ENCODE measurements around the gene WNT4. TPM values are rescaled to one million over a fixed set of nuclear protein-coding genes. Genes with fewer than 3 reads are reported as not detected.

WNT4 gene
- total and polyA plus RNA-seq, 10 of the 15 experiments (the other 5 are each of a cell fraction or from before 2014, with no cell fraction given) = 0.01 TPM; not detected in 9

DNA sequence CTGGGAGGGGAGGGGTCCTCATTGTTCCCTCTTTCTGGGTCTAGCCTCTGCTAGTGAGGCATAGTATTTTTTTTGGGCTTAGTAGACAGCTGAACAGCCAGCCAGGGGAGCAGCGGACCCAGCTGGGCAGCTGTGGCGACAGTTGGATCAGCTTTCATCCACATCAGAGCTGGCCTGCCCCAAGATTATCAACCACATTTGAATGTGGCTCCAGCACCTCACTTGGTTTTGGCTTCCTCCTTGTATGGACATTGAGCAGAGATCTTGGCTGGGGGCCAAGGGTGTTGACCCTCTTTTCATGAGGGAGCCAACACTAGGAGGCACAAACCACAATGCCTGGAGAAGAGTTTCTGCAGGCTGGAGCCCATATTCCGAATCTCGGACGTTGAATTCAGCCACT is 25.0 kb downstream of the WNT4 start:
- peaks cover 12% of the 10 kb centered on the region for H4K20me1 ChIP-seq (ENCODE audit: control insufficient read depth, insufficient read depth)
- WGBS (ENCODE audit: insufficient coverage, insufficient replicate concordance, low lambda C conversion rate, missing lambda C conversion rate) = 91% methylated on average over 5 of the region's 5 CpGs
- ATAC-seq = no peak
- no peaks in the 10 kb centered on the region for H3K27me3 ChIP-seq (replicated peaks in 1 of 2; ENCODE audit: control insufficient read depth in 2 of 2, insufficient read depth in 2 of 2, low read length in 1 of 2)
- no peak overlapping the region for H3K9ac ChIP-seq (ENCODE audit: control insufficient read depth, insufficient read depth, low read length)
- H3K4me1 ChIP-seq (ENCODE audit: control insufficient read depth, insufficient read depth, low read length) = peaks cover 52% of the 10 kb centered on the region
- H3K27ac ChIP-seq (ENCODE audit: control insufficient read depth, insufficient read depth) = peak overlapping the region; percentile 40
- intact Hi-C loops (cut with micrococcal nuclease; ENCODE audit: unreplicated experiment) = no loop called here
- H3K4me3 ChIP-seq = no peak overlapping the region
- peaks cover 6 to 11% of the 10 kb centered on the region in 2 experiments; a peak in 3 of 4 replicates for H3K36me3 ChIP-seq (ENCODE audit: control insufficient read depth in 2 of 2, insufficient read depth in 2 of 2, low read length in 1 of 2)
- ChIA-PET SMC1A (ENCODE audit: uncharacterized antibody, unreplicated experiment) (interaction anchor here (1.1 kb wide), 2 partner anchors 12 to 17 kb away, joined by 3 read pairs; no protein-coding TSS in a partner anchor), POLR2A (interaction anchor here (0.8 kb wide), 1 partner anchor 95 kb away, joined by 3 read pairs; no protein-coding TSS in a partner anchor), RAD21 (ENCODE audit: unreplicated experiment) (no interaction called here), CTCF (interaction anchor here (1.0 to 1.3 kb wide), 3 partner anchors 10 to 13 kb away, joined by 3 read pairs; no protein-coding TSS in a partner anchor)
- FAIRE-seq = no peak
- H3K79me2 ChIP-seq (ENCODE audit: control insufficient read depth, insufficient read depth, low read length) = no peaks in the 10 kb centered on the region
- in situ Hi-C loops (cut with MboI) = no loop called here
- H2AFZ ChIP-seq (ENCODE audit: control insufficient read depth, low read depth, low read length) = no peak overlapping the region
- 0 out of 2 replicates have a peak overlapping the region, but pooled peaks have one; percentile 0 for H3K4me2 ChIP-seq (ENCODE audit: control insufficient read depth, insufficient read depth)
- DNase-seq (ENCODE audit: low read depth, low spot score) = no peak
- no peaks in the 10 kb centered on the region for H3K9me3 ChIP-seq (replicated peaks; ENCODE audit: control insufficient read depth, insufficient read depth, low read length)
- BruUV-seq (replicated peaks) = no TSS peak
- no peak for TF ChIP-seq PML (IDR thresholded peaks at IDR 0.05; ENCODE audit: low read length)
- TF ChIP-seq FOXK2 (IDR thresholded peaks at IDR 0.05) = no peak
- no peak for TF ChIP-seq RUNX3 (IDR thresholded peaks at IDR 0.05; ENCODE audit: low read length)
- TF ChIP-seq, protein P1, sequence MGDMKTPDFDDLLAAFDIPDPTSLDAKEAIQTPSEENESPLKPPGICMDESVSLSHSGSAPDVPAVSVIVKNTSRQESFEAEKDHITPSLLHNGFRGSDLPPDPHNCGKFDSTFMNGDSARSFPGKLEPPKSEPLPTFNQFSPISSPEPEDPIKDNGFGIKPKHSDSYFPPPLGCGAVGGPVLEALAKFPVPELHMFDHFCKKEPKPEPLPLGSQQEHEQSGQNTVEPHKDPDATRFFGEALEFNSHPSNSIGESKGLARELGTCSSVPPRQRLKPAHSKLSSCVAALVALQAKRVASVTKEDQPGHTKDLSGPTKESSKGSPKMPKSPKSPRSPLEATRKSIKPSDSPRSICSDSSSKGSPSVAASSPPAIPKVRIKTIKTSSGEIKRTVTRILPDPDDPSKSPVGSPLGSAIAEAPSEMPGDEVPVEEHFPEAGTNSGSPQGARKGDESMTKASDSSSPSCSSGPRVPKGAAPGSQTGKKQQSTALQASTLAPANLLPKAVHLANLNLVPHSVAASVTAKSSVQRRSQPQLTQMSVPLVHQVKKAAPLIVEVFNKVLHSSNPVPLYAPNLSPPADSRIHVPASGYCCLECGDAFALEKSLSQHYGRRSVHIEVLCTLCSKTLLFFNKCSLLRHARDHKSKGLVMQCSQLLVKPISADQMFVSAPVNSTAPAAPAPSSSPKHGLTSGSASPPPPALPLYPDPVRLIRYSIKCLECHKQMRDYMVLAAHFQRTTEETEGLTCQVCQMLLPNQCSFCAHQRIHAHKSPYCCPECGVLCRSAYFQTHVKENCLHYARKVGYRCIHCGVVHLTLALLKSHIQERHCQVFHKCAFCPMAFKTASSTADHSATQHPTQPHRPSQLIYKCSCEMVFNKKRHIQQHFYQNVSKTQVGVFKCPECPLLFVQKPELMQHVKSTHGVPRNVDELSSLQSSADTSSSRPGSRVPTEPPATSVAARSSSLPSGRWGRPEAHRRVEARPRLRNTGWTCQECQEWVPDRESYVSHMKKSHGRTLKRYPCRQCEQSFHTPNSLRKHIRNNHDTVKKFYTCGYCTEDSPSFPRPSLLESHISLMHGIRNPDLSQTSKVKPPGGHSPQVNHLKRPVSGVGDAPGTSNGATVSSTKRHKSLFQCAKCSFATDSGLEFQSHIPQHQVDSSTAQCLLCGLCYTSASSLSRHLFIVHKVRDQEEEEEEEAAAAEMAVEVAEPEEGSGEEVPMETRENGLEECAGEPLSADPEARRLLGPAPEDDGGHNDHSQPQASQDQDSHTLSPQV (IDR thresholded peaks at IDR 0.05) = no peak
- TF ChIP-seq IRF4 (IDR thresholded peaks at IDR 0.05; ENCODE audit: low read depth, low read length) = no peak
- no peak for TF ChIP-seq RAD21 (IDR thresholded peaks at IDR 0.05; ENCODE audit: insufficient read depth, low read depth, low read length)
- TF ChIP-seq TAF1 (IDR thresholded peaks at IDR 0.05; ENCODE audit: borderline replicate concordance, low read depth, low read length) = no peak
- no peak for TF ChIP-seq SREBF2 (IDR thresholded peaks at IDR 0.05; ENCODE audit: low read length)
- TF ChIP-seq, protein P2, sequence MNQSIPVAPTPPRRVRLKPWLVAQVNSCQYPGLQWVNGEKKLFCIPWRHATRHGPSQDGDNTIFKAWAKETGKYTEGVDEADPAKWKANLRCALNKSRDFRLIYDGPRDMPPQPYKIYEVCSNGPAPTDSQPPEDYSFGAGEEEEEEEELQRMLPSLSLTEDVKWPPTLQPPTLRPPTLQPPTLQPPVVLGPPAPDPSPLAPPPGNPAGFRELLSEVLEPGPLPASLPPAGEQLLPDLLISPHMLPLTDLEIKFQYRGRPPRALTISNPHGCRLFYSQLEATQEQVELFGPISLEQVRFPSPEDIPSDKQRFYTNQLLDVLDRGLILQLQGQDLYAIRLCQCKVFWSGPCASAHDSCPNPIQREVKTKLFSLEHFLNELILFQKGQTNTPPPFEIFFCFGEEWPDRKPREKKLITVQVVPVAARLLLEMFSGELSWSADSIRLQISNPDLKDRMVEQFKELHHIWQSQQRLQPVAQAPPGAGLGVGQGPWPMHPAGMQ (IDR thresholded peaks at IDR 0.05; ENCODE audit: borderline replicate concordance) = no peak
- TF ChIP-seq, protein P3, sequence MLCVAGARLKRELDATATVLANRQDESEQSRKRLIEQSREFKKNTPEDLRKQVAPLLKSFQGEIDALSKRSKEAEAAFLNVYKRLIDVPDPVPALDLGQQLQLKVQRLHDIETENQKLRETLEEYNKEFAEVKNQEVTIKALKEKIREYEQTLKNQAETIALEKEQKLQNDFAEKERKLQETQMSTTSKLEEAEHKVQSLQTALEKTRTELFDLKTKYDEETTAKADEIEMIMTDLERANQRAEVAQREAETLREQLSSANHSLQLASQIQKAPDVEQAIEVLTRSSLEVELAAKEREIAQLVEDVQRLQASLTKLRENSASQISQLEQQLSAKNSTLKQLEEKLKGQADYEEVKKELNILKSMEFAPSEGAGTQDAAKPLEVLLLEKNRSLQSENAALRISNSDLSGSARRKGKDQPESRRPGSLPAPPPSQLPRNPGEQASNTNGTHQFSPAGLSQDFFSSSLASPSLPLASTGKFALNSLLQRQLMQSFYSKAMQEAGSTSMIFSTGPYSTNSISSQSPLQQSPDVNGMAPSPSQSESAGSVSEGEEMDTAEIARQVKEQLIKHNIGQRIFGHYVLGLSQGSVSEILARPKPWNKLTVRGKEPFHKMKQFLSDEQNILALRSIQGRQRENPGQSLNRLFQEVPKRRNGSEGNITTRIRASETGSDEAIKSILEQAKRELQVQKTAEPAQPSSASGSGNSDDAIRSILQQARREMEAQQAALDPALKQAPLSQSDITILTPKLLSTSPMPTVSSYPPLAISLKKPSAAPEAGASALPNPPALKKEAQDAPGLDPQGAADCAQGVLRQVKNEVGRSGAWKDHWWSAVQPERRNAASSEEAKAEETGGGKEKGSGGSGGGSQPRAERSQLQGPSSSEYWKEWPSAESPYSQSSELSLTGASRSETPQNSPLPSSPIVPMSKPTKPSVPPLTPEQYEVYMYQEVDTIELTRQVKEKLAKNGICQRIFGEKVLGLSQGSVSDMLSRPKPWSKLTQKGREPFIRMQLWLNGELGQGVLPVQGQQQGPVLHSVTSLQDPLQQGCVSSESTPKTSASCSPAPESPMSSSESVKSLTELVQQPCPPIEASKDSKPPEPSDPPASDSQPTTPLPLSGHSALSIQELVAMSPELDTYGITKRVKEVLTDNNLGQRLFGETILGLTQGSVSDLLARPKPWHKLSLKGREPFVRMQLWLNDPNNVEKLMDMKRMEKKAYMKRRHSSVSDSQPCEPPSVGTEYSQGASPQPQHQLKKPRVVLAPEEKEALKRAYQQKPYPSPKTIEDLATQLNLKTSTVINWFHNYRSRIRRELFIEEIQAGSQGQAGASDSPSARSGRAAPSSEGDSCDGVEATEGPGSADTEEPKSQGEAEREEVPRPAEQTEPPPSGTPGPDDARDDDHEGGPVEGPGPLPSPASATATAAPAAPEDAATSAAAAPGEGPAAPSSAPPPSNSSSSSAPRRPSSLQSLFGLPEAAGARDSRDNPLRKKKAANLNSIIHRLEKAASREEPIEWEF (IDR thresholded peaks at IDR 0.05; ENCODE audit: insufficient replicate concordance, low read depth, low read length) = no peak
- TF ChIP-seq MYB (IDR thresholded peaks at IDR 0.05; ENCODE audit: borderline replicate concordance, low read depth, low read length) = no peak
- no peak for TF ChIP-seq RAD51 (IDR thresholded peaks at IDR 0.05)
- TF ChIP-seq MEF2B (IDR thresholded peaks at IDR 0.05; ENCODE audit: partially characterized antibody, poor library complexity, severe bottlenecking) = no peak
